HG02798 (cell line): Measurements from ENCODE around the gene TNNI3K.

Experiments
- ATAC-seq: cut with Tn5 transposase; IDR thresholded peaks from one replicate; pipeline ENCODE4 v1.9.1; 2021; ENCODE audit warnings: mild to moderate bottlenecking; ENCODE audit not compliant: unreplicated experiment, poor library complexity

Gene TNNI3K

GRCh38 chr1:74531796-74532195 is 296.6 kb downstream of the TNNI3K start:
- ATAC-seq, result no peak

DNA sequence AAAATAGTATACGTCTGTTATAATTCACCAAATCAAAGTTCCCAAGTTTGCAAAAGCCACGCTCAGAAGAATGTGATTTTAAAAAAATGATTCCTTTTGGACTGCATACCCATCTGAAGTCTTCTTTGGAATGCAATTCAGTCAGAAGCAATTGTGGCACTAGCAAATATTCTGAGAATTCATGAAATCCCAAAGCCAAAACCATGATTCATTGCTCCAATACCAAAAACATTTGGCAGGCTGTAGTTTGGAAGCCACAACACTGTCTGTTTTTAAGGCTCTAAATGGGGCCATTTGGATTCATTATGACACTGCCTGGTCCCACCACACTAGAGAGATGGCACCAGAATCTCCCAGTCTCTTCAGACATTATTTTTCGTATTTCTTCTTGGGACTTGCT is 299.1 kb downstream of the TNNI3K start:
- ATAC-seq, result no peak

GRCh38 chr1:74545821-74546220 is 310.6 kb downstream of the TNNI3K start:
- no peak for ATAC-seq

DNA sequence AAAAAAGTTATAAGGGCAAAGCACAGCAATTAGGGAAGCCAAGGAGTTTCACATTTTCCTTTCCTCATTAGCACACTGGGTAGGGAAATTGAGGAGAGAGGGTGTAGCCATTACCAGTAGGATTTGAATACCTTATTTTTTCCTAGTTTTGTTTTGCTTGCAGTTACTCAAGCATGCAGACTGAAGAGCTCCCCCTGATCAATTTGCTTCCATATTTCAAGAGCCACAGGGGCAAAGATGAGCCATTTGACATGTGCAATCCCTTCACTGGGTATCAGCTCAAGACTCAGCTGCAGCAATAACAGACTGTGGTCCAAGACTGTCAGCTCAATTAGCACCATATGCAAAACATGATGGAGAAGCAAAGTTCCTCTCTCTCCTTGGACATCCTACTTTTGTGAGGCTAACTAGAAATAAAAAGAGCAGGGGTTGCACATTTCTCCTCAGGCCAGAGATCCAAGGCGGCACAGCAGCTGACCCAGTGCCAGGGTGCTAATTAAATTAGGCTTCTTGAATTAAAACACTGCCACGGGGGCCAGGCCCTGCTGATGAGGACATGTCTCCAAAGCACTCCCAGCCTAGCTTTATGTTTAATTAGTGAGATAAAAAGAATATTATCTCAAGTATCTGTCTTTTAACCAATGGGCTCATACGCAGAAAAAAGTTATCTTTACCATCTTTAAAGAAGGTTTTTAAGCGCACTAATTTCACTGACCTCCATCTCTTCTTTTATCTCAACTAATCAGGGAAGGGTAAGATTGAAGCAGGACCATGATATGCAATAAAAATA is 314.0 kb downstream of the TNNI3K start:
- no peak for ATAC-seq

- no peak for ATAC-seq
Measured at GRCh38 chr1:74549932-74550331, 314.7 kb downstream of the TNNI3K start.

GRCh38 chr1:74570797-74571492 is 335.8 kb downstream of the TNNI3K start:
- no peak for ATAC-seq

DNA sequence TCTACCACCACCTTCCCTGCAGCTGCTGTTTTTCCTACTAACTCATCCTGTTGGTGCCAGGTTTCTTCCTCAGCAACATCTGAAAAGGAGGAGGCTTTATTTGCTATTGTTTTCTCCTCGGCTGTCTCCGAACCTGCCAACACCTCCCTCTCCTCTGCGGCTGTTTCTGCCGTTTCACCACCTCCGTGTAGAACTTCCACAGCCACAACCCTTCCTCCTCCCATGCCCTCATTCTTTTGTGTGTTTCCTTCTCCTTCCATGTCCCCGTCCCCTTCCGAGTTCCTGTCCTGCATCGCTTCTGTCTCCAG is 336.3 kb downstream of the TNNI3K start:
- ATAC-seq, result no peak

GRCh38 chr1:74571891-74572290 is 336.7 kb downstream of the TNNI3K start:
- no peak for ATAC-seq

GRCh38 chr1:74578101-74578500 is 342.9 kb downstream of the TNNI3K start:
- no peak for ATAC-seq

DNA sequence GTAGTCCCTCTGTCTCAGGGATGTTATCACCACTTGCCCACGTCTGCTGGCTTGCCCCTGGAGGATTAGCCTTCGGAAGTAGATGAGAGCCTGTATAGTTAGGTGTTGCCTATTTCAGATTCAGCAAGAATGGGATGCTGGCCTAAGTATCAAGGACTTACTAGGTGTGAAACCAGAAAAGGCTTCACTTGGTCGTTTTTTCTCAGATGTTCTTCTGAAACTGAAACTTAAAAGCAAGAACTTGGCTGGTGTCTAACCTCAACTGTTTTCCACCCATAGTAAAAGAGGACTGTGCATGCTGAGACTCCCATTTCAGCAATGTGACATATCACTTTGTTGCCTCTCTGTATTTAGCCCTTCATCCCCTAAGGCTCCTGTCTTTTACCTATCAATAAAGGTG is 344.2 kb downstream of the TNNI3K start:
- ATAC-seq, result peak; percentile 100

GRCh38 chr1:74583397-74583796 is 348.2 kb downstream of the TNNI3K start:
- peak; percentile 26 for ATAC-seq

- no peak for ATAC-seq
Measured at GRCh38 chr1:74584185-74584584, 349.0 kb downstream of the TNNI3K start.

- ATAC-seq, result no peak
Measured at GRCh38 chr1:74586253-74586897, 351.2 kb downstream of the TNNI3K start.

GRCh38 chr1:74587888-74588287 is 352.7 kb downstream of the TNNI3K start:
- no peak for ATAC-seq

DNA sequence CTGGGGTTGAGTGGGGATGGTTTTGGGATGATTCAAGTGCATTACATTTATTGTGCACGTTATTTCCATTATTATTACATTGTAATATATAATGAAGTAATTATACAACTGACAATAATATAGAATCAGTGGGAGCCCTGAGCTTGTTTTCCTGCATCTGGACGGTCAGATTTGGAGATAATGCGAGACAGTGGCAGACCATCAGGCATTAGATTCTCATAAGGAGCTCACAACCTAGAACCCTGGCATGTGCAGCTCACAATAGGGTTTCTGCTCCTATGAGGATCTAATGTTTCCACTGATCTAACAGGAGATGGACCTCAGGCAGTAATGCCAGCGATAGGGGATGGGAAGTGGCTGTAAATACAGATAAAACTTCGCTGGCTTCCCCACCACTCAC is 355.1 kb downstream of the TNNI3K start:
- ATAC-seq, result no peak

GRCh38 chr1:74591949-74592348 is 356.8 kb downstream of the TNNI3K start:
- no peak for ATAC-seq

DNA sequence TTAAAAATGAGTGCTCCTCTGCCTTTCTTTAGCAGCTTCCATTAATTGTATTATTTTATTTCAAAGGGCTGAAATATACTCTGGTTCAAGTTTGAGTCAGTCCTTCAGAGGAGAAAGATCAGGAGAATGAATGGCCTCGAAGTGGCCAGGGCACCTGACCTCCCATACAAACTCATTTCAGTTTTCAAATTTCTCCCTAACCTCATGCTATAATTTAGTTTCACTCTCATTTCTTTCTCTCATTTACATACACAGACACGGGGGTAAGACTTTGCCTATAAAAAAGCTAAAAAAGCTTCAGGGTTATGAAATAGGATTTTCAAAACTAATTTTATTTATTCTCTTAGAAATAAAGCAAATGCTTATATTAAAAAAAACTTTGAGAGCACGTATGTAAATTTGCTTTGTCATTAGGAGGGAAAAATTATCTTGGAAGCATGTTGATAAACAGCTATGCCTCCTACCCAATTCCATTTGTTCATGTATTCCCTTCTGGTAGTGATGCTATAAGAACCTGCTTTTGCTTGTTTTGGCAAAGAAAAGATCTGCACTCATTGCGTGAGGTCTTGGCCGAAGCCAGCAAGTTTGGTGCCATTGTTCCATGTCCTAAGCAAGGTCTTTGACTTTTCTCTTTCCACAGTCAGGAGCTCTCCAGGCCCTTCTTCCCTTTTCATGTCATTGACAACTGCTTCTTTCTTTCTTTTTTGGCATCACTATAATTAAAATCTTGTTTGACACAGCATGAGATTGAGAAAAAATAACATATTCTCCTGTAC is 357.6 kb downstream of the TNNI3K start:
- ATAC-seq, result no peak
